Ectodermal cell (in vitro differentiated cells): ENCODE measurements around the gene DCP2.
"Not testable (repeated sequence)": the region's sequence is repeated elsewhere in the genome, so short reads cannot be mapped to it uniquely, and the experiment has no call there.

Source experiments
- H3K27ac ChIP-seq: 2 replicates; pipeline ENCODE4 v1.7.0; 2013; ENCODE audit warnings: mild to moderate bottlenecking, low read depth, low read length; ENCODE audit not compliant: insufficient read depth, poor library complexity, severe bottlenecking
- H3K27me3 ChIP-seq: 2 replicates; pipeline ENCODE4 v1.7.0; 2013; ENCODE audit warnings: mild to moderate bottlenecking, low read length; ENCODE audit not compliant: insufficient read depth, control insufficient read depth, poor library complexity, severe bottlenecking
- H3K36me3 ChIP-seq: one replicate; pipeline ENCODE4 v1.7.0; 2013; ENCODE audit warnings: low read length; ENCODE audit not compliant: control insufficient read depth, insufficient read depth
- H3K4me1 ChIP-seq: one replicate; pipeline ENCODE4 v1.7.0; 2013; ENCODE audit warnings: low read length; ENCODE audit not compliant: control insufficient read depth, insufficient read depth
- H3K4me3 ChIP-seq: 2 replicates; pipeline ENCODE4 v1.7.0; 2013; ENCODE audit warnings: low read depth, low read length, control low read depth; ENCODE audit not compliant: insufficient read depth
- H3K9me3 ChIP-seq: 2 replicates; pipeline ENCODE4 v1.7.0; 2013; ENCODE audit warnings: mild to moderate bottlenecking, low read length, moderate library complexity; ENCODE audit not compliant: control insufficient read depth
- WGBS, 2 experiments: methylation state at CpG; one replicate each; pipeline ENCODE4 v1.1.7; 2013; ENCODE audit warnings: missing lambda C conversion rate in 2 of 2; 5-methylcytosine and 5-hydroxymethylcytosine counted together

The DCP2 gene

GRCh38 chr5:112948458-112948857 lies 28.1 kb upstream of the DCP2 start:
- 80 to 100% methylated on average over 1 of the region's 1 CpG for WGBS, 2 experiments
- H3K27me3 ChIP-seq = no peaks in the 10 kb centered on the region
- H3K4me1 ChIP-seq = no peaks in the 10 kb centered on the region
- no peaks in the 10 kb centered on the region for H3K9me3 ChIP-seq
- H3K27ac ChIP-seq = no peak overlapping the region
- H3K4me3 ChIP-seq = no peak overlapping the region
- no peaks in the 10 kb centered on the region for H3K36me3 ChIP-seq

- WGBS, 2 experiments = 92 to 93% methylated on average over 12 of the region's 12 CpGs
- H3K9me3 ChIP-seq = no peaks in the 10 kb centered on the region
- H3K4me1 ChIP-seq = no peaks in the 10 kb centered on the region
- no peak overlapping the region for H3K4me3 ChIP-seq
- no peak overlapping the region for H3K27ac ChIP-seq
- H3K27me3 ChIP-seq = no peaks in the 10 kb centered on the region
- no peaks in the 10 kb centered on the region for H3K36me3 ChIP-seq
These were observed 25.4 kb upstream of the DCP2 start for GRCh38 chr5:112951124-112951702.

DNA sequence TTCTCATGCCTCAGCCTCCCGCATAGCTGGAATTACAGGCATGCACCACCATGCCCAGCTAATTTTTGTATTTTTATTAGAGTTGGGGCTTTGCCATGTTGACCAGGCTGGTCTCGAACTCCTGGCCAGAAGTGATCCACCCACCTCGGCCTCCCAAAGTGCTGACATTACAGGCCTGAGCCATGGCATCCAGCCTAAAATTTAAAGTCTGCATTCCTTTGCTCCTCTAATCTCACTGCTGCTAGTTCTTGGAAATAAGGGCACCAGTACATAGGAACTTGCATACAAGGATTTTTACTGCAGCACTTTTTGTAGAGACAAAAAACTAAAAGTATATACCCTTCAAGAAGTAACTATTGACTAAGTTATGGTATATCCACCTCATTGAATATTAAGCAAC lies 20.0 kb upstream of the DCP2 start:
- Histone ChIP-seq H3K4me3 (no peak overlapping the region), H3K27ac (no peak overlapping the region), H3K36me3 (no peaks in the 10 kb centered on the region), H3K27me3 (no peaks in the 10 kb centered on the region), H3K4me1 (no peaks in the 10 kb centered on the region), H3K9me3 (no peaks in the 10 kb centered on the region)
- WGBS, 2 experiments = 91 to 95% methylated on average over 3 of the region's 3 CpGs

- Histone ChIP-seq H3K9me3 (no peaks in the 10 kb centered on the region), H3K4me1 (no peaks in the 10 kb centered on the region), H3K27me3 (no peaks in the 10 kb centered on the region), H3K4me3 (no peak overlapping the region), H3K27ac (no peak overlapping the region), H3K36me3 (no peaks in the 10 kb centered on the region)
- 93% methylated on average over 1 to 2 of the region's 2 CpGs for WGBS, 2 experiments
These were observed 19.4 kb upstream of the DCP2 start for GRCh38 chr5:112957036-112957808.

GRCh38 chr5:112958093-112959088 lies 18.2 kb upstream of the DCP2 start:
- Histone ChIP-seq H3K9me3 (no peaks in the 10 kb centered on the region), H3K27ac (no peak overlapping the region), H3K27me3 (no peaks in the 10 kb centered on the region), H3K4me1 (no peaks in the 10 kb centered on the region), H3K36me3 (no peaks in the 10 kb centered on the region), H3K4me3 (no peak overlapping the region)
- 86 to 91% methylated on average over 5 of the region's 5 CpGs for WGBS, 2 experiments

DNA sequence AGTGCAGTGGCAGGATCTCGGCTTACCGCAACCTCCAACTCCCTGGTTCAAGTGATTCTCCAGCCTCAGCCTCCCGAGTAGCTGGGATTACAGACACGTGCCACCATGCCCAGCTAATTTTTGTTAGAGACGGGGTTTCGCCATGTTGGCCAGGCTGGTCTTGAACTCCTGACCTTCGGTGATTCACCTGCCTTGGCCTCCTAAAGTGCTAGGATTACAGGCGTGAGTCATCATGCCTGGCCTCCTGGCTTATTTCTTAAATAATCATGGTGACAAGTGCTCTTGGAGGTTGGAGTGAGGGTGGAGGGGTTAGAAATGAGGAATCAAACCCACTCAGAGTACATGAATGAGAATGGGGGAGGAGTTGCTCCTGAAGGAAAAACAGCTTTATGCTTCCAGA lies 16.7 kb upstream of the DCP2 start:
- not testable (repeated sequence) for H3K9me3 ChIP-seq, H3K36me3 ChIP-seq, H3K27ac ChIP-seq, H3K4me3 ChIP-seq, H3K4me1 ChIP-seq, H3K27me3 ChIP-seq
- 92 to 94% methylated on average over 8 of the region's 8 CpGs for WGBS, 2 experiments

- Histone ChIP-seq H3K9me3 (no peaks in the 10 kb centered on the region), H3K27ac (no peak overlapping the region), H3K4me3 (no peak overlapping the region), H3K36me3 (no peaks in the 10 kb centered on the region), H3K27me3 (no peaks in the 10 kb centered on the region), H3K4me1 (no peaks in the 10 kb centered on the region)
- 86 to 100% methylated on average over 1 of the region's 1 CpG for WGBS, 2 experiments
These were observed 16.3 kb upstream of the DCP2 start for GRCh38 chr5:112960315-112960714.

- no peaks in the 10 kb centered on the region for H3K27me3 ChIP-seq
- H3K36me3 ChIP-seq = no peaks in the 10 kb centered on the region
- H3K27ac ChIP-seq = no peak overlapping the region
- H3K4me3 ChIP-seq = no peak overlapping the region
- 91 to 95% methylated on average over 6 of the region's 6 CpGs for WGBS, 2 experiments
- H3K4me1 ChIP-seq = no peaks in the 10 kb centered on the region
- no peaks in the 10 kb centered on the region for H3K9me3 ChIP-seq
These were observed 15.6 kb upstream of the DCP2 start for GRCh38 chr5:112960863-112961504.

GRCh38 chr5:112963374-112963733 lies 13.2 kb upstream of the DCP2 start:
- 88 to 91% methylated on average over 3 of the region's 3 CpGs for WGBS, 2 experiments
- H3K27ac ChIP-seq, H3K4me3 ChIP-seq, H3K4me1 ChIP-seq, H3K9me3 ChIP-seq, H3K36me3 ChIP-seq, H3K27me3 ChIP-seq: not testable (repeated sequence)
